HG03571 (cell line): ENCODE data around the gene TMOD3.
"Not testable (repeated sequence)": the region's sequence is repeated elsewhere in the genome, so short reads cannot be mapped to it uniquely, and the experiment has no call there.

ENCODE experiments used
- ATAC-seq: cut with Tn5 transposase; IDR thresholded peaks from one replicate; pipeline ENCODE4 v1.9.1; 2021; ENCODE audit not compliant: unreplicated experiment

The TMOD3 gene

DNA sequence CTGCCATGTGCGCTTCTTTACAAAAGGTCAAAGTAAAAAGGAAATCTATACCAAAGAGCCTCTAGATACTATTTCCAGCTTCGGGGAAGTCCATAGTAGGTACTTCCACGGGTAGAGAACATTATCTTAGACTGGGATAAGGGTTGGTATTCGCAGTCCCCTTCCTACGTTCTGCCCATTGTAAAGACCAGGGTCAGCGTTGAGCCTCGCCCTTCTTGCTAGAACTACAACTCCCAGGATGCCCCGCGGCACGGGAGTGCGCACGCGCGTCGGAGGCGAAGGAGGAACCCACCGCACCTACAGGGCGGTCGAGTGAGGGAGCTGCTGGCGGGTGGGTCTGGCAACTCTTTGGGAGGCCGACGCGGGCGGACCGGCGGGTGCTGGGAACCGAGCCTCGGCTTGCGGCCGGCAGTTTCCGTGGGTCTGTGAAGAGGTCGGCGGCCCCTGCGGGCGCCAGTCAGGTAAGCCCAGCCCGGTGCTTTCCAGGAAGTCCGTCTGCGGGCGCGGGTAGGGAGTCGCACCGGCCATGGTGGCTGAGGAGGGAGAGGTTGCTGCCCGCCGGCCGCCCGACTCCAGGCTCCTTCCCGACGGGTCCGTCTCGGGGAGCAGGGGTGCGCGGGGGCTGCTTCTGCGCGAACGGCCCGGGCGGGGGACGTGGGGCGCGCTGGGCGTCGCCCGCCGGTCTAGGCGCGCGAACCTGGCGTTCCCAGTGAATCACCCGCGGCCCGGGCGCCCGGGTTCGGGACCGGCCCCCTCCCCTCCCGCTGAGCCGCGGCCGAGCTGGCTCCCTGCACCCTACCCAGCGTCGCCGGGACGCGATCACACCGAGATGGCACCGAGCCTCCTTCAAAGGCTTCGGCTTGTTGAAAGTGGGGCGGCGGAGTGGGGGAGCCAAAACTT, at the start of gene TMOD3:
TSS of gene TMOD3 (plus strand) at position 278 of the 900 bp plus-strand sequence. CDS start 33,232 bp downstream, outside the sequence.
- peak; percentile 85 for ATAC-seq

GRCh38 chr15:51780636-51781035, 48.8 kb upstream of the TMOD3 start:
- no peak for ATAC-seq

- no peak for ATAC-seq
Measured at GRCh38 chr15:51781506-51781905, 47.9 kb upstream of the TMOD3 start.

GRCh38 chr15:51782357-51782896, 47.0 kb upstream of the TMOD3 start:
- ATAC-seq = no peak

- ATAC-seq = no peak
Measured at GRCh38 chr15:51783967-51784366, 45.5 kb upstream of the TMOD3 start.

DNA sequence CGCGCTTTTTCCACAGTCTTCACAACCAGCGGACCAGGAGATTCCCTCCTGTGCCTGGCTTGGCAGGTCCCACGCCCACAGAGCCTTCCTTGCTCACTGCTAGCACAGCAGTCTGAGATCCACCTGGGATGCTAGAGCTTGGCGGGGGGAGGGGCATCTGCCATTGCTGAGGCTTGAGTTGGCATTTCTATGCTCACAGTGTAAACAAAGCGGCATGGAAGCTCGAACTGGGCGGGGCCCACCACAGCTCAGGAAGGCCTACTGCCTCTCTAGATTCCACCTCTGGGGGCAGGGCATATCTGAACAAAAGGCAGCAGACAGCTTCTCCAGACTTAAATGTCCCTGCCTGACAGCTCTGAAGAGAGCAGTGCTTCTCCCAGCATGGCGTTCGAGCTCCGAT, 42.3 kb upstream of the TMOD3 start:
- not testable (repeated sequence) for ATAC-seq

- ATAC-seq = not testable (repeated sequence)
Measured at GRCh38 chr15:51792474-51792873, 37.0 kb upstream of the TMOD3 start.

DNA sequence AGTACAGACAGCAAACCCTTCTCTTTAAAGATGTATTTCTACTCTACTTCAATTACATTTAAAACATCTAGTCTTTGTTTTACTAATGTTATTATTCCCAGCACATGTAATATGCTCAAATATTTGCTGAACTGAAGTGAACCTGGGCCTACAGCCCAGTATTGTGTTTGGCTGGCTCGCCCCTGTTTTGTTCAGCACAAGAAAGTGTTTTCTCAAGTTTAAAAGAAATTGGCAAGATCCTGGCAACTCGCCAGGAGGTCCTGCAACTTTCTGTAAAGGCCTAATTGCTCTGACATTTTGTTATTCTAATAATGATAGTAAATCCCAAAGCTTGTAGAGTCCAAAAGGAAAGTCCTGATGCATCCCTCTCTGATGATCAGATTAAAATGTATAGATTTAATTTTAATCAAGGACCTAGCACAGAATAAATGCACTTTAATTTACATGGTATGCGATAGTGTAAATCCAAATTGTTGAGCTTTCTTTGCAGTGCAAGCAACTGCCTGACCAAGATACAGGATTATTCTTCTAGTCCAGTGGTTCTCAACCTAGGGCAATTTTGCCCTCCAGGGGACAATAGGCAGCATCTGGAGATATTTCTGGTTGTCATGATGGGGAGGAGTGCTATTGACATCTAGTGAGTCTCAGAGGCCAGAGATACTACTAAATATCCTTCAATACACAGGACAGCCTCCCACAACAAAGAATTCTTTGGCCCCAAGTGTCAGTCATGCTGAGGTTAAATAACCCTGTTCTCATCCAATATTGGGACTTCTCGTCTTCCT, 35.7 kb upstream of the TMOD3 start:
- ATAC-seq = no peak

DNA sequence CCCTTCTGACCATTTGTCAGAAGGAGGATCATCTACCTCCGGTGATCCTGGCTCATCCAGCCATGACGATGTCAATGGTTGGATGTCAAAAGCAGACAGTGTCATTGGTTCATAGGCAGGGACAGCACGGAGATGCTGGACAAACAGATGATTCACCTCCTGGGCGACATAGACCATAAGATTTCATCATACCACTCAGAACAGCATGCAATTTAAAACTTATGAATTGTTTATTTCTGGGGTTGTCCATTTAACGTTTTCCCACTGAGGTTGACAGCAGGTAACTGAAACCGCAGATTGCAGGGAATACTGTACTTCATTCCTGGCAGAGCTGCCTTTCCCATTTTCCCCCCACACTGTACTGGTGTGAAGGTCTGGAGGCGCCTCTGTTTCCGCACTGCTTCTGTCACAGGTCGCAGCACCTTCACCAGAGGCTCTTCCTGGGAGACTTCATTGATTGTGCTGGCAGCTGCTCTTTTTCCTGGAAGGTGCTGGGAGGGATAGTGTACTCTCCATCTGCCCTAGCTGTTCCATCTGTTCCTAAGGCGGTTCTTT, 32.5 kb upstream of the TMOD3 start:
- ATAC-seq = no peak

DNA sequence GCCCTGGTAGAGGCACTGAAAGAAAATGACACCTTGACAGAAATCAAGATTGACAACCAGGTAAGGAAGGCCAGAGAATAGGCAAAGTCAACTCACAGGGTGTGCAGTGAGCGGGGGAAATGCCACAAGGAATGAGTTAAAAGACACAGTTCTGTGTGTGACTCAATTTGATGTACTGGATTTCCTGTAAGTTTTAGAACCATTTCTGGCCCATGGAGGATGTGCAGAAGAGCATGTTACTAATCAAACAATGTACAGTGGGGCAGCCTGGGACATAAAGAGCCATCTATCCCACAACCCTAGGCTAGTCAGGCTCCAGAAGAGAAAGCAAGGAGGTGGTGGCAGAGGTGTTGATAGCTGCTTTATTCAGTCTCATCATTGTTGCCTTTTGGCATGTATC, 31.2 kb upstream of the TMOD3 start:
- no peak for ATAC-seq

- no peak for ATAC-seq
Measured at GRCh38 chr15:51799282-51800252, 29.9 kb upstream of the TMOD3 start.

DNA sequence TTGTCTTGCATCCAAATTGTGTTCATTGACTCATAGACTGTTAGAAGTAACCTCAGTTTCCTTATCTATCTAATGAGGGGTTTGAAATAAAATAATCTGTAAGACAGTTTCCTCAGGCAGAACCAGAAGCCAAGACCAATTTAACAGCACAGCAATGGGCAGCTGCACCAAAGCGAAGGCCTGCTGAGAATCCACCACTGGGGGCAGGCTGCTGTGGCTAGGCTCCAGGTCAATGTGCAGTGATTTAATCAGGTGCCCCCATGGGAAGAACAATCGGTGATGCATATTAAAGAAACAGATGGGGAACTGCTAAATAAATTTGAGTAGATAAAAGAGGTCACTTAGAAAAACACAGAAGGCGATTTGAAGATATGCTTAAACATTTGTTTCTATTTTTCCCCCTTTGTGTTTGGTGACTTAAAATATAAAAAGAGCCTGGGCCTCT, 28.0 kb upstream of the TMOD3 start:
- ATAC-seq = no peak

GRCh38 chr15:51802593-51802992, 26.9 kb upstream of the TMOD3 start:
- no peak for ATAC-seq

DNA sequence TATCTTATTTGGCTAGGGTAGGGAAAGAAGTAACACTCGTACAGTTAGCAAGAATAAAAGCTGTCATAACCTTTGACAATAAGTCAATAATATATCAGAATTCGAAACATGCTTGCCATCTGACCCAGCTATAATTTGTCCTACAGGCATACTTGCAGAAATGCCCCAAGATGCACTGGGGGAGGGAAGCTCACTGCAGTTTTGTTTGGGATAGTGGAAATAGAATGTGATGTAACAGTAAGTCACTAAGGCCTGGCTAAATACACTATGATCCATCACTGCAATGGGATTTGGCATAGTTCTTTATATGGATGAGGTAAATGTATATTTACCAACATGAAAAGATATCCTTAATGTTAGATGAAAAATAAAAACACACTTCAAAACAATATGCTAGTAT, 25.5 kb upstream of the TMOD3 start:
- ATAC-seq = no peak

- ATAC-seq = no peak
Measured at GRCh38 chr15:51806123-51806522, 23.3 kb upstream of the TMOD3 start.

GRCh38 chr15:51809457-51809856, 20.0 kb upstream of the TMOD3 start:
- ATAC-seq = no peak

- no peak for ATAC-seq
Measured at GRCh38 chr15:51812598-51812997, 16.9 kb upstream of the TMOD3 start.

DNA sequence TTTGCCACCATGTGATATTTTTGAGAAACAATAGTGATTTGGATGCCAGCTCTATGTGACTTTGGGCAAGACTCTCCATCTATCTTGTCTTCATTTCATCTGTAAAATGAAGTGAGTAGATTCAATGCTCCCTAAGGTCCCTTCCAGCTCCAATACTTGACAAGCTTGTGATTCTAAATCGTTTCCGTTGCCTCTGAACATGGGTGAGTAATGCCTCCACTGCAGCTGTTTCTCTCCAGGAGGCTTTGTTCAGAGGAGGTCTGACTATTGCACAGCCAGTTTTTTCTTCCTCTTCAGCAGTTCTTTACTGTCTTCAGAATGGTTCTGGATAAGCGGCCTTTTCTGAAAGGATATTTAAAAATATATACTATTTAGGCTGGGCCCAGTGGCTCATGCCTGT, 14.8 kb upstream of the TMOD3 start:
- no peak for ATAC-seq

DNA sequence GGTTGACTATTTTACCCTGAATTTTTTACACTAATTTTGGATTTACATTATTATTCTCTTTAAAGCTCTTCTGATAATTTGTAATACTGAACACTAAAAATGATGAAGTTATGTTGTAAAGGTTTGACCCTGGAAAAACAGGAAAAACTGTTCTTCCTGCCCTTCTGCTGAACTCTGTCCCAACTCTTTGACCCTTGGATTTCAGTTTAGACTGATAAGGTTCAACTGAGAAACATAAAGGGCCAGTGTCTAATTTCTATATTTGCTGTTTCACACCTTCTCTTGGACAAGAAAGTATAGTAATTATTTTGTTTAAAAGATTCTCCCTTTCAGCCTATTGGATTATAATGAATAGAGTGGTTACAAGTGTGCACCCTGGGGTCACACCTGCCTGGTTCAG, 12.8 kb upstream of the TMOD3 start:
- no peak for ATAC-seq

DNA sequence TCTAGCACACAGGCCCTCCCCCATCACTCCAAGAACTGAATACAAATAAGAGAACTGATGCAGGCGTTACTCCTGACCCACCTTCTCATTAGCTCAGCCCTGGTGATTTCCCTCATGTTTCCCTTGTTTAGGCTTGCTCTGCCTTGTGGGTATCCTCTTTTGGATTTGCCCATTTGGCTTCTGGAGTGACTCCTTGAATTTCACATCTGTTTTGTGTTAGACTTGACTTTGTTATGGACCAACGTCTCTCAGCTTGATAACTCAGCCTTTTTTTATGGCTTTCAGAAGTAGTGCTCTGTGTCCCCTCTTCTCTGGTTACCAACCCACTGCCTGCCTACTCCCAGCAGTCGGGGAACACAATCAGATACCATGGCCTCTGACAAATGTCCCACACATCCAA, 11.3 kb upstream of the TMOD3 start:
- ATAC-seq = no peak
